HG03565 (cell line): ENCODE measurements around the gene FKBP2.
"Not testable (repeated sequence)": the region's sequence is repeated elsewhere in the genome, so short reads cannot be mapped to it uniquely, and the experiment has no call there.

Source experiments
- ATAC-seq: cut with Tn5 transposase; IDR thresholded peaks from one replicate; pipeline ENCODE4 v1.9.1; 2021; ENCODE audit warnings: mild to moderate bottlenecking, moderate library complexity; ENCODE audit not compliant: unreplicated experiment

The FKBP2 gene

GRCh38 chr11:64232182-64232966 is 8.5 kb upstream of the FKBP2 start:
- no peak for ATAC-seq

- ATAC-seq = no peak
These were observed 8.0 kb upstream of the FKBP2 start for GRCh38 chr11:64232967-64233315.

DNA sequence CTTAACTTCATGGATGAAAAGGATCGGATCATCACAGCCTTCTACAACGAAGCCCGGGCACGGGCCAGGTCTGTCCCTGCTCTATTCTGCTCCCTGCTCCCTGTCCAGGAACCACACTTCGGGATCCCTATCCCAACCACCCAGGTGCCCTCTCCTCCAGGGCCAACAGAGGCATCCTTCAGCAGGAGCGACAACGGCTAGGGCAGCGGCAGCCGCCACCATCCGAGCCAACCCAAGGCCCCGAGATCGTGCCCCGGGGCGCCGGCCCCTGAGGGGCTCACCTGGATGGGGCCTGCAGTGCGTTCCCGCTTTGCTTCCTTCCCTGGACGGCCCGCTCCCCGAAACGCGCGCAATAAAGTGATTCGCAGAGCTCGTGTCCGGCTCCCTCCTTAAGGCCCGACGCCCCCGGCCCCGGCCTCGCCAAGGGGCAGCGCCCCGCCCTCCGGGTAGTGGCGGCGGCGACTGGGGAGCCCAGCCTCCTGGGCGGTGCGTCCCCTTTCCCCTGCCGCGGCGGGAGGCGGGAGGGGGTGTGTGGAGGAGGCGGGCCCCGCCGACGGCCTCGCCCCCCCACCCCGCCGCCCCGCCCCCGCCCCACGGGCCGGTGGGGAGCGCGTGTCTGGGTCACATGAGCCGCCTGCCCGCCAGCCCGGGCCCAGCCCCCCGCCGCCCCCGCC is 6.8 kb upstream of the FKBP2 start, which contains the start of gene VEGFB:
VEGFB (plus strand) TSS at position 672 of the 674 bp plus-strand sequence. CDS start 250 bp downstream, outside the sequence.
- no peak for ATAC-seq

DNA sequence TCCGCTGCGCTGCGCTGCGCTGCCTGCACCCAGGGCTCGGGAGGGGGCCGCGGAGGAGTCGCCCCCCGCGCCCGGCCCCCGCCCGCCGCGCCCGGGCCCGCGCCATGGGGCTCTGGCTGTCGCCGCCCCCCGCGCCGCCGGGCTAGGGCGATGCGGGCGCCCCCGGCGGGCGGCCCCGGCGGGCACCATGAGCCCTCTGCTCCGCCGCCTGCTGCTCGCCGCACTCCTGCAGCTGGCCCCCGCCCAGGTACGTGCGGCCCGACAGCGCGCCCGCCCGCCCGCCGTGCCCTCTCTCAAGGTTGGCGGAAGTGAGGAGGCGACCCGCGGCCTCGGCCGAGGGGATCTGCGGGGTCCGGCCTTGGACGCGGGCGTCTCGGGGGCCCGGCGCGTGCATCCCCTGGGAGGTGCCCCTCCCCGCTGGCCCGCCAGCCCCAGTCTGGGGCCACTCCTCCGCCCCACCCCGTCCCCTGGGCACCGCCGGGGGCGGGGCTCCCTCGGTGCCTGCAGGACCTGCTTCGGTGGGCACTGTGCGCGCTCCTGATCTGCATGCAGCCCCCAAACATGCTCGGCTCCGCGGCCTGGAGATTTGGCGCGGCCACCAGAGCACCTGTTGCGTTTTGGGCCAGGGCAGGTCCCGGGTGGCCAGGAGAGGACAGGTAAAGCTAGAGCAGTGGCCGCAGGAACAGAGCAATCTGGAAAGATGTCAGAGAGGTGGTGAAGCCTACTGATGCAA is 6.1 kb upstream of the FKBP2 start:
- no peak for ATAC-seq

- ATAC-seq = no peak
These were observed 5.3 kb upstream of the FKBP2 start for GRCh38 chr11:64235437-64236161.

- ATAC-seq = no peak
These were observed 3.4 kb upstream of the FKBP2 start for GRCh38 chr11:64237484-64237951.

DNA sequence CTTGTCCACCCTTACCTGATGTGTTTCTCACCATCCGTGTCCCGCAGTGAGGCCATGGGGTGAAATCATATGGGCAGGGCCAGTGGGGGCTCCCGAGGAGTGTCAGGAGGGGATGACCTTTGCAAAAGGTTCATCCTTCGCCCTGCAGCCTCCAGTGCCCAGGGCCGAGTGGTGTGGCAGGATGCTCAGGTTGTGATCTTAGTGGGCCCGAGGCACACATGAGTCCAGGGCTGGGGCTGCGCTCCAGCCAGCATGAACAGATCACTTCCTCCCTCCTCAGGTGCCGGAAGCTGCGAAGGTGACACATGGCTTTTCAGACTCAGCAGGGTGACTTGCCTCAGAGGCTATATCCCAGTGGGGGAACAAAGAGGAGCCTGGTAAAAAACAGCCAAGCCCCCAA is 2.8 kb upstream of the FKBP2 start:
- ATAC-seq = no peak

DNA sequence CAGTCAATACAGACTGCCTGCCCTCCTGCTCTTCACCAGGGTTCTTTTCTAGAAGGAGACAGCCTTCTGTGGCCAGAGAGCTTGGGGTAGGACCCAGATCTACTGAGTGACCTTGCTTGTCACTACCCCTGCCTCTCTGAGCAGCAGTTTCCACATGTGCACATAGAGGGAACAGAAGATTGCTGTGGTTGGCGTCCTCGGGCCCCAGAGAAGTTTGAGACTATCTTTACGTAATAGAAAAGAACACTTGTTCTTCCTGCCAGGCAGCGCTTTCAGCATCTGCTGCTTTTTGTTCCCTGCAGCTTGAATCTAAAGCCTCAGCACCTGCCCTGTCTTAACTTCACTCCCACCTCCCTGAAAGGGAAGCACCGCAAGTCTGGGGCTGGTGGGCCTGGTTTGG is 1.9 kb upstream of the FKBP2 start:
- ATAC-seq = no peak

GRCh38 chr11:64239662-64240434 is 1.0 kb upstream of the FKBP2 start:
- ATAC-seq = no peak

DNA sequence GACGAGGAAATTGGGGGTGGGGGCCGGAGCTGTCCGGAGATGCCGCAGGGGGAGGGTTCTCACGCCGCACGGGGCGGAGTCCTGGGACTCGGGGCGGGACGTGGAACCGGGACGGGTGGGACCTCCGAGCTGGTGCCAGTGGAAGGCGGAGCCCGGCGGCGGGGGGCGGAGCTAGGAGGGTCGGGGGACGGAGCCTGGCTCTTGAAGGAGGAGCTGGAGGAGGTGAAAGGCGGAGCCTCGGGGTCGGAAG is 271 bp downstream of the FKBP2 start:
- peak; percentile 53 for ATAC-seq

GRCh38 chr11:64241491-64242374 is 838 bp downstream of the FKBP2 start:
- peak; percentile 0 for ATAC-seq

DNA sequence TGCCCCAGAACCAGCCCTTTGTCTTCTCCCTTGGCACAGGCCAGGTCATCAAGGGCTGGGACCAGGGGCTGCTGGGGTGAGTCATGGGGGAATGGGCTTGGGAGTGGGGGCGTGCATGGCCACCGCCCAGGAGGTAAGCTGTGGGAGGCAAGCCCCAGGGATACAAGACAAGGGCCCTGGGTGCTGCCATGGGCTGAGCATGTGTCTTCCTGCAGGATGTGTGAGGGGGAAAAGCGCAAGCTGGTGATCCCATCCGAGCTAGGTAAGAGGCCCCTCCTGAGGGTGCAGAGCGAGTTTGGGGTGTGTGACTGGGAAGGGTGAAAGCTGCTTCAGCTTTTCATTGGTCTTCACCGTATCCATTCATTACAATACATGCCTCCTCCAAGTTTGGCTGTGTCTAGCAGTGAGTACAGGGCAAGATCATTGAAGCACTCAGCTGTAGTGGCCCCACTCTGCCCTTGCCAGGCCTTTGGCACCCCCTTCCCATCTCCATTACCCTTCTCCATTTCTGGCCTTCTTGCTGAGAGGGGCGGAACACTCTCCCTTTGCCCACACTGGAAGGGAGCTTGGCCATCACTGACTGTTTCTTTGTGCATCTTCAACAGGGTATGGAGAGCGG is 2.5 kb downstream of the FKBP2 start:
- no peak for ATAC-seq

- ATAC-seq = no peak
These were observed 3.2 kb downstream of the FKBP2 start for GRCh38 chr11:64244107-64244506.

- ATAC-seq = no peak
These were observed 4.1 kb downstream of the FKBP2 start for GRCh38 chr11:64244966-64245365.

DNA sequence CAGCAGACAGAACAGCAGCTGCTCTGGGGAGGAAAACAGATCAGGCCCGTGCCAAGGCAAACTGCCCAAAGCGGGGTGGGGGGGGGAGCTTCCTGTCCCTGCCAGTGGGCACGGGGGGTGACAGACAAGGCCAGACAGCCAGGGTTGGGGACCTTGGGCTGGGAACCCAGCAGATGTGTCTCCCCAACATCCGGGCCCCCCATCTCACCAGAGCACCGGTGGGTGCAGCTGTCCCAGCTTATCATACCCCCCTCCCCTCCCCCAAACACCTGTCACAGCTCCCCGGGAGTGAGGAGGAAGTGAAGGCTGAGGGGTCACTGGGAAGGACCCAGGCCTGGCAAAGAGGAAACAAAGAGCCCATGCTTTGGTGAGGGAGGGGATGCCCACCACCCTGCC is 4.5 kb downstream of the FKBP2 start:
- no peak for ATAC-seq

DNA sequence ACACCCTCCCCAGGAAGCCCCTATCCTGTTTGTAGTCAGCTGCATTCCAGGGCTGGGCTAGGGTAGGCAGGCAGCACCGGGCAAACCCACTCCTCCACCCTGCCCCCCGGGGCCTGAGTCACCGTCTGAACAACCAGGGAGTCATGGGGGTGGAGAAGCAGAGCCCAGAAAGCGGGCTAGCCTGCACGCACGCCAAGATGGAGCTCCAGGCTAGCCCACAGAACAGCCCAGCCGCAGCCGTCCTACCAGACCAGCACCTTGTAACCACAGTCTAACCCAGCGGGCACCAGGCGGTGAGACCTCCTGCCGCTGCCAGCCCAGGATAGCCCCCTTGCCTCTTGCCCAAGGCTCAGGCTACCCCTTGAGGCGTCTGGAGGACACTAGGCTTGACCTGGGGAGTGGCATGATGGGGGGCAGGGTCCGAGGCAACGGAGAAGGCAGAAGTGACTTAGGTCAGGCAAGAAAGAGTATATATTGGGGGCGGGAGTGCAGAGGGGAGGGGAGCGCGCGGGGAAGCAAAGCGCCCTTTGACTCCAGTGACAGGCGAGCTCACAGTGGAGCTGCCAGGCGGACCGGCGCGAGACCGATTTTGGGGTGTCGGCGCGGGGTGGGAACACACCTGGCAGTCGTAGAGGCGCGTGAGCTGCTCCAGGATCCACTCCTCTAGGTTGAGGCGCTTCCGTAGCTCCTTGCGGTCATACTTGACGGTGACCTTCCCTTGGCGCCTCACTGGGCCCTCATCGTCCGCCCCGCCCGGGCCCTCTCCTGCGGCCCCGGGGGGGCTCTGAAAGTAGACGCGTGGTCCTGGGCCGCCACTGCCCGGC is 5.1 kb downstream of the FKBP2 start:
- ATAC-seq = no peak

DNA sequence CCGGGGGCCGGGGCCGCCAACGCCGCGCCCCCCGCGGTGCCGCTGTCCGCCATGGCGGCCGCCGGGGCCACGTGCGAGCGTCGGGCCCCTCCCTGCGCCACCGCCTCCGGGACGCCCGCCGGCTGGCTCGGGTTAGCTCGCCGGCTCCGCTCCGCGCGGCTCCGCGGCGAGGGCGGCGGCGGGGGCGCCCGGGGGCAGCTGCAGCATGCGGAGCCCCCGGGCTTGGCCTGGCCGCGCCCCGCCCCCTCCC is 5.7 kb downstream of the FKBP2 start:
- not testable (repeated sequence) for ATAC-seq

DNA sequence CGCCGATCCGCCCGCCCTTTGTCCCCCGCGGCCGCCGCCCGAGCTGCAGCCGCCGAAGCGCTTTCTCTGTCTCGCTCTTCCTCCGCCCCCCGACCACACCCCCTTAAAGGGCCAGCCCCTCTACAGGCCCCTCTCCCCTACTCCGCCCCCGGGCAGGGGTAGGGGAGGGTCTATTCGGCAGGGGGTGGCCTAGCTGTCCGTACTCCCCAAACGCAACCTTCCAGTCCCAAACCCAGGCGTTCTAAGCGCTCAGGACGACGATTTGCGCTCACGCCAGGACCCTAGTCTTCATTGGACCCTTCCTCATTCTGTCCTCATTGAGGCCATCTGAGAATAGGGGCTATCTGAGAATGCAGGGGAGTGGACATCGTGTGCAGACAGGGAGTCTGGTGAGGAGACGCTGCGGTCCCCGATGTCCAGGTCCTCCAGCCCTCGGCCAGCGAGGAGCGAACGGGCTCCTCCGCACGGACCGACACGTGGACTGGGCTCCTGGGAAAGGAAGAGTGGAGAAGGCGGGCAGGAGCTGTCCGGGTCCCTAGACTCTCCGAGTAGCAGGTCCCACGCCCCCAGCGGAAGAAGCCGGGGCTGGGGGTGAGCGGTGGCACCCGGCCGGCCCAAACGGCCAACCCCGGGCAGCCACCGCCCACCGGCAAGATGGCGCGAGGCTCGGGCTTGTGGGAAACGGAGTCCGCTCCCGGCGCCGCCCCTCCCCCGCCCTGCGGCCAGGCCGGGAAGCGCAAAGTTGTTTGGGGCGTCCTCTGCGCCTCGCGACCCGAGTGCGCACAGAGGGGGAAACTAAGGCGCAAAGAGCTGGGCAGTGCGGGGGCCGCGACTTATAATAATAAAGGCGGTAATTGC is 6.2 kb downstream of the FKBP2 start, which contains the start of gene PPP1R14B:
PPP1R14B (minus strand) TSS at position 73 of the 858 bp plus-strand sequence. CDS start 270 bp downstream, outside the sequence.
- no peak for ATAC-seq
